Psoas muscle (tissue), 8 donors: ENCODE results near the gene SLC35B2. TPM values are rescaled to one million over a fixed set of nuclear protein-coding genes. Genes with fewer than 3 reads are reported as not detected.

Experiments used
- ATAC-seq, 4 donors: fragments of 200-7000 bp; cut with Tn5 transposase; one replicate each; pipeline ENCODE4 v1.9.1; 2020; ENCODE audit warnings: moderate library complexity in 3 of 4, mild to moderate bottlenecking in 2 of 4
- DNase-seq, 2 donors: peaks; one replicate each; pipeline ENCODE4 v3.0.0-alpha.2; 2020
- H3K27ac ChIP-seq: fragments of 200-600 bp; one replicate; pipeline ENCODE4 v1.8.0; 2022
- H3K27me3 ChIP-seq, 3 donors: fragments of 200-600 bp in 1 of 3; one replicate each; pipeline versions ENCODE4 v1.6.1 to v1.8.0; 2013 to 2022; ENCODE audit warnings: low read length in 2 of 3, mild to moderate bottlenecking in 2 of 3, moderate library complexity in 1 of 3; ENCODE audit not compliant: insufficient read depth in 3 of 3
- H3K36me3 ChIP-seq, 2 donors: fragments of 200-600 bp in 1 of 2; one replicate each; pipeline versions ENCODE4 v1.6.1 to v1.8.0; 2013 to 2022; ENCODE audit warnings: low read depth in 1 of 2, mild to moderate bottlenecking in 1 of 2, moderate library complexity in 1 of 2; ENCODE audit not compliant: insufficient read depth in 1 of 2
- H3K4me1 ChIP-seq: fragments of 200-600 bp; one replicate; pipeline ENCODE4 v1.8.0; 2022
- H3K4me3 ChIP-seq: fragments of 200-600 bp; one replicate; pipeline ENCODE4 v1.8.0; 2022; ENCODE audit warnings: mild to moderate bottlenecking
- H3K9me3 ChIP-seq: fragments of 200-600 bp; one replicate; pipeline ENCODE4 v1.8.0; 2022
- WGBS, 3 donors: extraction: QIAGEN DNeasy Blood & Tissue Kit; methylation state at CpG; one replicate each; pipeline versions ENCODE4 v1.1.6 to v1.1.7; 2013; 5-methylcytosine and 5-hydroxymethylcytosine counted together
- intact Hi-C, 2 donors: fragments of 100-400 bp; cut with DNase I; formaldehyde crosslinking; loops; one replicate each; pipeline versions ENCODE4 v1.11.0 to v1.14.2; 2022
- polyA plus RNA-seq, 3 donors: library from polyadenylated mRNA; stranded (reverse); fragments of 200-250 nt; gene quantifications; one replicate each; pipeline ENCODE4 v1.2.3, GENCODE V29; 2013
- total RNA-seq, 4 donors: library from RNA; stranded (reverse); fragmentation: NEBNext Ultra II Directional in 2 of 4; extraction: Animal tissue kit (Norgen Biotek cat#: 25700) in 2 of 4; gene quantifications; one replicate each; pipeline versions ENCODE4 v1.2.1 to v1.2.4, GENCODE V29; 2021 to 2023
- TF ChIP-seq, protein P1 (sequence below): fragments of 200-600 bp; IDR thresholded peaks from one replicate; pipeline ENCODE4 v1.8.0; 2022; ENCODE audit warnings: antibody characterized with exemption
- donor health status: healthy with polysubstance abuse.
- donor health status: DM: no; HTN: no; CAD: no; lungs with moderate emphysema.
- donor health status: Bipolar disorder and iron deficiency.
- donor health status: healthy.
- donor health status: DM: yes; HTN: yes; CAD: no.
- donor health status: DM: no; HTN: no; CAD: no.
- donor health status: DM: no; HTN: no; CAD: no.
- donor health status: DM: yes; HTN: yes; CAD: no.

SLC35B2 gene
- total and polyA plus RNA-seq, 7 donors, result 10.9 to 23.6 (median 20.8) TPM

DNA sequence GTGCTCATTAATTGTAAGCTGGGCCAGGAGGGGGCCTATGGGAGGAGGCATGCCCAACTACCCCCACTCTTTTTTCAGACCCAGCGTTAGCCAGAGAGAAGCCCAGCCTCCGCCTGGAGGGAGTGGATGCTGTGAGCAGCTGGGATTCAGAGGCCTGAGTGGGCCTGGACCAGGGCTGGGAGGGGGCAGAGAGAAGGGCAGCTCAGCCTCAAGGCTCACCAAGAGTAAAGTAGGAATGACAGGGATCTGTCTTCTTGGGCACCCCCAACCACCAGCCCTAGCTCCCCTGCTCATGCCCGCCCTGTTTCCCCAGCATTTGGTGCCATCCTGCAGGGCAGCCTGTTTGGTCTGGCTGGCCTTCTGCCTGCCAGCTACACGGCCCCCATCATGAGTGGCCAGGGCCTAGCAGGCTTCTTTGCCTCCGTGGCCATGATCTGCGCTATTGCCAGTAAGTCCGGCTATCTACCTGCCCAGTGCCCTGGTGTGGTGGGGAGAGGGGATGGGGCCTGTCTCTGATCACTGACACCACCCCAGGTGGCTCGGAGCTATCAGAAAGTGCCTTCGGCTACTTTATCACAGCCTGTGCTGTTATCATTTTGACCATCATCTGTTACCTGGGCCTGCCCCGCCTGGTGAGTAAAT, 27.2 kb downstream of the SLC35B2 start:
- H3K27ac ChIP-seq, result peak overlapping the region; percentile 87
- H3K36me3 ChIP-seq, result peaks cover 2 to 40% of the 10 kb centered on the region in 2 donors
- no peak for ATAC-seq

DNA sequence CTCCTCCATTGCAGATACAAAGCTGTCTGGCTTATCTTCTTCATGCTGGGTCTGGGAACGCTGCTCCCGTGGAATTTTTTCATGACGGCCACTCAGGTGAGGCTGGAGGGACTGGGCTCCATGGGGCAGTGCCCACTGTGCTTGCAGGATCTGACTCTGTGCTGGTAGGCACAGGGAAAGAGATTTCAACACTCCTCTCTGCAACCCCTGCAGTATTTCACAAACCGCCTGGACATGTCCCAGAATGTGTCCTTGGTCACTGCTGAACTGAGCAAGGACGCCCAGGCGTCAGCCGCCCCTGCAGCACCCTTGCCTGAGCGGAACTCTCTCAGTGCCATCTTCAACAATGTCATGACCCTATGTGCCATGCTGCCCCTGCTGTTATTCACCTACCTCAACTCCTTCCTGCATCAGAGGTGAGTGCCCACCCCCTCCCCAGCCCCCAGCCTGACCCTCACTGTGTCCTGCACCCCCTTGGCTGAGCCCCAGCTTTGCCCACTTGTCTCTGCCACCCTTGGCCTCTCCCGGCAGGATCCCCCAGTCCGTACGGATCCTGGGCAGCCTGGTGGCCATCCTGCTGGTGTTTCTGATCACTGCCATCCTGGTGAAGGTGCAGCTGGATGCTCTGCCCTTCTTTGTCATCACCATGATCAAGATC, 27.8 kb downstream of the SLC35B2 start:
- H3K9me3 ChIP-seq, result no peaks in the 10 kb centered on the region
- ATAC-seq (peak; percentile 71 to 79 (median 78)), DNase-seq (peak; percentile 72 to 88)
- H3K27ac ChIP-seq, result peak overlapping the region; percentile 87
- TF ChIP-seq, protein P1, sequence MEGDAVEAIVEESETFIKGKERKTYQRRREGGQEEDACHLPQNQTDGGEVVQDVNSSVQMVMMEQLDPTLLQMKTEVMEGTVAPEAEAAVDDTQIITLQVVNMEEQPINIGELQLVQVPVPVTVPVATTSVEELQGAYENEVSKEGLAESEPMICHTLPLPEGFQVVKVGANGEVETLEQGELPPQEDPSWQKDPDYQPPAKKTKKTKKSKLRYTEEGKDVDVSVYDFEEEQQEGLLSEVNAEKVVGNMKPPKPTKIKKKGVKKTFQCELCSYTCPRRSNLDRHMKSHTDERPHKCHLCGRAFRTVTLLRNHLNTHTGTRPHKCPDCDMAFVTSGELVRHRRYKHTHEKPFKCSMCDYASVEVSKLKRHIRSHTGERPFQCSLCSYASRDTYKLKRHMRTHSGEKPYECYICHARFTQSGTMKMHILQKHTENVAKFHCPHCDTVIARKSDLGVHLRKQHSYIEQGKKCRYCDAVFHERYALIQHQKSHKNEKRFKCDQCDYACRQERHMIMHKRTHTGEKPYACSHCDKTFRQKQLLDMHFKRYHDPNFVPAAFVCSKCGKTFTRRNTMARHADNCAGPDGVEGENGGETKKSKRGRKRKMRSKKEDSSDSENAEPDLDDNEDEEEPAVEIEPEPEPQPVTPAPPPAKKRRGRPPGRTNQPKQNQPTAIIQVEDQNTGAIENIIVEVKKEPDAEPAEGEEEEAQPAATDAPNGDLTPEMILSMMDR, result no peak
- peaks cover 73% of the 10 kb centered on the region for H3K4me1 ChIP-seq
- 50 to 61% (median 55%) methylated on average over 10 to 11 of the region's 11 CpGs for WGBS, 3 donors
- H3K4me3 ChIP-seq, result peak overlapping the region; percentile 71
- no peaks in the 10 kb centered on the region for H3K27me3 ChIP-seq
- peaks cover 2 to 40% of the 10 kb centered on the region in 2 donors for H3K36me3 ChIP-seq
- intact Hi-C loops, result loop anchor here in 1 of 2 donors (5.0 kb wide), 1 partner anchor 127 kb away; no protein-coding TSS in a partner anchor

More for the DNA sequence above, 27.2 kb downstream of the SLC35B2 start:
- TF ChIP-seq, protein P1, result no peak
- H3K27me3 ChIP-seq, result no peaks in the 10 kb centered on the region
- peak overlapping the region; percentile 71 for H3K4me3 ChIP-seq
- WGBS, 3 donors, result 84 to 89% (median 86%) methylated on average over 9 to 10 of the region's 10 CpGs
- H3K9me3 ChIP-seq, result no peaks in the 10 kb centered on the region
- intact Hi-C loops, result no loop called here
- H3K4me1 ChIP-seq, result peaks cover 73% of the 10 kb centered on the region
- DNase-seq, result no peak

DNA sequence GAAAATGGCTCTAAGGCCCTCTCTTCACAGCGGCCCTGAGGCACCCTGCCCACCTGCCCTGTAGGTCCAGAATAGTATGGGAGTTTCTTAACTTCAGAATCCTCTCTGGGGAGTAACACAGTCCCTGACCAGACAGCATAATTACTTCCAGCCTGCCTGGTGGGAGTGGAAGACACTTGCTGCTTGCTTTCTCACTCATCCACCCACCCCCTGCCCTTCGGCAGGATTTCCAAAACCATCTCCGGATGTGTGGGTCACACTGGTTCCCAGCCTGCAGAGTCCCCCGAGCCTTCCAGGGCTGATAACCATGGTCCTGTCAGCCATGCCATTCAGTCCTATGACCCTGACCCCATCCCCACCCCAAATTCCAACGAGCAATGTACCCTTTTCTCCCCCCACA, 28.5 kb downstream of the SLC35B2 start:
- H3K4me3 ChIP-seq, result peak overlapping the region; percentile 71

DNA sequence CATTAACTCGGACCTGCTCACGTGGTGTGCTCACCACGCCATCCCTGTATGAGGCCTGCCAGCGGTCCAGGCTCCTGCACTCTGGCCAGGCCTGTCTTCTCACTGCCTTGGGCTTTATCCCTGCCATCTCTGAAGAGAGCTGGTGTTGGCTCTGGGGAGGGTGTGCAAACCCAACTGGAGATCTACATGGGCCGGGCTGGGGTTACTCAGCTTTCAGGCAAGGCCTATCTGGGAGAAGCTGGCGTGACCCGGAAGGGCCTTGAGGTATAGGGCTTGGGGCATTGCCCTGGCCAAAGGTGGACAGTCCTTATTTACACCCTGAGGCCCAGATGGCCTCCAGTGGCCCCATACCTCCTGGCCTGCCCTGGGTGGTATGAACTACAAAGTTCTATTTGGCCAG, 28.9 kb downstream of the SLC35B2 start:
- DNase-seq, result no peak
- WGBS, 3 donors, result 43 to 54% (median 46%) methylated on average over 7 of the region's 7 CpGs
- ATAC-seq, result peak in 2 of 4 donors; percentile 2 to 16
- H3K27ac ChIP-seq, result peak overlapping the region; percentile 87
- no peaks in the 10 kb centered on the region for H3K9me3 ChIP-seq
- peaks cover 2 to 40% of the 10 kb centered on the region in 2 donors for H3K36me3 ChIP-seq
- H3K4me3 ChIP-seq, result peak overlapping the region; percentile 71
- peaks cover 68% of the 10 kb centered on the region for H3K4me1 ChIP-seq
- intact Hi-C loops, result loop anchor here in 1 of 2 donors (5.0 kb wide), 1 partner anchor 126 kb away; no protein-coding TSS in a partner anchor
- H3K27me3 ChIP-seq, result no peaks in the 10 kb centered on the region
- TF ChIP-seq, protein P1, result no peak

More for the DNA sequence above, 28.5 kb downstream of the SLC35B2 start:
- intact Hi-C loops, result loop anchor here in 1 of 2 donors (5.0 kb wide), 1 partner anchor 127 kb away; no protein-coding TSS in a partner anchor
- ATAC-seq (peak in 1 of 4 donors; percentile 0), DNase-seq (no peak)
- H3K9me3 ChIP-seq, result no peaks in the 10 kb centered on the region
- H3K4me1 ChIP-seq, result peaks cover 72% of the 10 kb centered on the region
- H3K36me3 ChIP-seq, result peaks cover 2 to 40% of the 10 kb centered on the region in 2 donors
- WGBS, 3 donors, result 47 to 52% (median 49%) methylated on average over 5 of the region's 5 CpGs
- H3K27ac ChIP-seq, result peak overlapping the region; percentile 87
- no peaks in the 10 kb centered on the region for H3K27me3 ChIP-seq
- TF ChIP-seq, protein P1, result no peak
